Measurements from ENCODE around the gene NAT10.

Gene NAT10

DNA sequence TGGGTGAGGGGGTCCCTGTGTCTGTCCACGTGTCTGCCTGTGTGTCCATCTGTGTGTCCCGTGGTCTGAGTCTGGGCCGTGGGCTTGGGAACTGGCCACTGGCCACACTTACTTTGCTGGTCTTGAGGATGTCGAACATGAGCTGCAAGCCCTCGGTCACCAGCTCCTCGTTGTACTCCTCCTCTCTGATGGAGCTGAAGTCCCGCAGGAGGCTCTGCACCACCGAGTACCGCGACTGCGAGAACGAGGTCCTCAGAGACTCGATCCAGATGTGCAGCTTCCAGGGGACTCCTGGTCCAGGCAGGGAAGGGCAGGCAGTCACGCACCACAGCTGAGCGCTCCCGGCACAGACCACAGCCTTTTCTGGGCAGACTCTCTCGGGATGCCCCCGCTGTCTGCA, 55.4 kb downstream of the NAT10 start:
- ATAC-seq: no peak; the same call in 2 of the 3 replicates
- TF ChIP-seq ISL1 (CRISPR knock-in tag; IDR thresholded peaks at IDR 0.05) (no peak), BACH2 (CRISPR knock-in tag; IDR thresholded peaks at IDR 0.05; ENCODE audit: borderline replicate concordance) (no peak), TOX (CRISPR knock-in tag; IDR thresholded peaks at IDR 0.05; ENCODE audit: borderline replicate concordance) (no peak), ZNF8 (CRISPR knock-in tag; IDR thresholded peaks at IDR 0.05) (no peak), SNAI2 (CRISPR knock-in tag; IDR thresholded peaks at IDR 0.05) (no peak), PPARA (CRISPR knock-in tag; IDR thresholded peaks at IDR 0.05; ENCODE audit: borderline replicate concordance) (no peak), TCF4 (CRISPR knock-in tag; IDR thresholded peaks at IDR 0.05; ENCODE audit: borderline replicate concordance) (no peak), CSDC2 (CRISPR knock-in tag; IDR thresholded peaks at IDR 0.05) (no peak), GLIS3 (CRISPR knock-in tag; IDR thresholded peaks at IDR 0.05) (no peak), RARB (CRISPR knock-in tag; IDR thresholded peaks at IDR 0.05) (no peak), ARNTL (CRISPR knock-in tag; IDR thresholded peaks at IDR 0.05; ENCODE audit: borderline replicate concordance, low read depth) (no peak), ZFP30 (CRISPR knock-in tag; IDR thresholded peaks at IDR 0.05) (no peak)
- TF ChIP-seq, protein P1, sequence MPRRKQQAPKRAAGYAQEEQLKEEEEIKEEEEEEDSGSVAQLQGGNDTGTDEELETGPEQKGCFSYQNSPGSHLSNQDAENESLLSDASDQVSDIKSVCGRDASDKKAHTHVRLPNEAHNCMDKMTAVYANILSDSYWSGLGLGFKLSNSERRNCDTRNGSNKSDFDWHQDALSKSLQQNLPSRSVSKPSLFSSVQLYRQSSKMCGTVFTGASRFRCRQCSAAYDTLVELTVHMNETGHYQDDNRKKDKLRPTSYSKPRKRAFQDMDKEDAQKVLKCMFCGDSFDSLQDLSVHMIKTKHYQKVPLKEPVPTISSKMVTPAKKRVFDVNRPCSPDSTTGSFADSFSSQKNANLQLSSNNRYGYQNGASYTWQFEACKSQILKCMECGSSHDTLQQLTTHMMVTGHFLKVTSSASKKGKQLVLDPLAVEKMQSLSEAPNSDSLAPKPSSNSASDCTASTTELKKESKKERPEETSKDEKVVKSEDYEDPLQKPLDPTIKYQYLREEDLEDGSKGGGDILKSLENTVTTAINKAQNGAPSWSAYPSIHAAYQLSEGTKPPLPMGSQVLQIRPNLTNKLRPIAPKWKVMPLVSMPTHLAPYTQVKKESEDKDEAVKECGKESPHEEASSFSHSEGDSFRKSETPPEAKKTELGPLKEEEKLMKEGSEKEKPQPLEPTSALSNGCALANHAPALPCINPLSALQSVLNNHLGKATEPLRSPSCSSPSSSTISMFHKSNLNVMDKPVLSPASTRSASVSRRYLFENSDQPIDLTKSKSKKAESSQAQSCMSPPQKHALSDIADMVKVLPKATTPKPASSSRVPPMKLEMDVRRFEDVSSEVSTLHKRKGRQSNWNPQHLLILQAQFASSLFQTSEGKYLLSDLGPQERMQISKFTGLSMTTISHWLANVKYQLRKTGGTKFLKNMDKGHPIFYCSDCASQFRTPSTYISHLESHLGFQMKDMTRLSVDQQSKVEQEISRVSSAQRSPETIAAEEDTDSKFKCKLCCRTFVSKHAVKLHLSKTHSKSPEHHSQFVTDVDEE (CRISPR knock-in tag; IDR thresholded peaks at IDR 0.05): no peak
- TF ChIP-seq, protein P2, sequence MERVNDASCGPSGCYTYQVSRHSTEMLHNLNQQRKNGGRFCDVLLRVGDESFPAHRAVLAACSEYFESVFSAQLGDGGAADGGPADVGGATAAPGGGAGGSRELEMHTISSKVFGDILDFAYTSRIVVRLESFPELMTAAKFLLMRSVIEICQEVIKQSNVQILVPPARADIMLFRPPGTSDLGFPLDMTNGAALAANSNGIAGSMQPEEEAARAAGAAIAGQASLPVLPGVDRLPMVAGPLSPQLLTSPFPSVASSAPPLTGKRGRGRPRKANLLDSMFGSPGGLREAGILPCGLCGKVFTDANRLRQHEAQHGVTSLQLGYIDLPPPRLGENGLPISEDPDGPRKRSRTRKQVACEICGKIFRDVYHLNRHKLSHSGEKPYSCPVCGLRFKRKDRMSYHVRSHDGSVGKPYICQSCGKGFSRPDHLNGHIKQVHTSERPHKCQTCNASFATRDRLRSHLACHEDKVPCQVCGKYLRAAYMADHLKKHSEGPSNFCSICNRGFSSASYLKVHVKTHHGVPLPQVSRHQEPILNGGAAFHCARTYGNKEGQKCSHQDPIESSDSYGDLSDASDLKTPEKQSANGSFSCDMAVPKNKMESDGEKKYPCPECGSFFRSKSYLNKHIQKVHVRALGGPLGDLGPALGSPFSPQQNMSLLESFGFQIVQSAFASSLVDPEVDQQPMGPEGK (CRISPR knock-in tag; IDR thresholded peaks at IDR 0.05; ENCODE audit: borderline replicate concordance): no peak
- TF ChIP-seq, protein P3, sequence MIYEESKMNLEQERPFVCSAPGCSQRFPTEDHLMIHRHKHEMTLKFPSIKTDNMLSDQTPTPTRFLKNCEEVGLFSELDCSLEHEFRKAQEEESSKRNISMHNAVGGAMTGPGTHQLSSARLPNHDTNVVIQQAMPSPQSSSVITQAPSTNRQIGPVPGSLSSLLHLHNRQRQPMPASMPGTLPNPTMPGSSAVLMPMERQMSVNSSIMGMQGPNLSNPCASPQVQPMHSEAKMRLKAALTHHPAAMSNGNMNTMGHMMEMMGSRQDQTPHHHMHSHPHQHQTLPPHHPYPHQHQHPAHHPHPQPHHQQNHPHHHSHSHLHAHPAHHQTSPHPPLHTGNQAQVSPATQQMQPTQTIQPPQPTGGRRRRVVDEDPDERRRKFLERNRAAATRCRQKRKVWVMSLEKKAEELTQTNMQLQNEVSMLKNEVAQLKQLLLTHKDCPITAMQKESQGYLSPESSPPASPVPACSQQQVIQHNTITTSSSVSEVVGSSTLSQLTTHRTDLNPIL (CRISPR knock-in tag; IDR thresholded peaks at IDR 0.05; ENCODE audit: low read depth): no peak

DNA sequence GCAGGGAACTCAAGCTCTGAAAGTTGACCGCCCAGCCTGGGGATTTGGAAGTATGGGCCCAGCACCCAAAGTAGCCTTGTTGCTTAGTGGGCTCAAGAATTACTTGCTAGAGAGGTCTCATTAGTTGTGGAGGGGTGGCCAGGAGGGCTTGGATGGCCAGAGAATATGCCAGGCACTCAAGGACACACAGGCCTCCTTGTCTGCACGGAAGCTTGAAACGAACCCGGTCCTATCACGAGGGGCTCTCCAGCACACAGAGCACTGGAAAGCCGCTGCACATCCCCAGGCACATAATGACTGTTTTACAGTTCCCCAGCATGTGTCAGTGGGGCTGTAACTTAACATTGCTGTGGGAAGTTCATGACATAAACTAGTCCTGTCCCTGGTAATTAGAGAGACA, 55.9 kb downstream of the NAT10 start:
- no peak for TF ChIP-seq ESRRG (CRISPR knock-in tag; IDR thresholded peaks at IDR 0.05)
- no peak for TF ChIP-seq ZFP30 (CRISPR knock-in tag; IDR thresholded peaks at IDR 0.05)
- TF ChIP-seq, protein P4, sequence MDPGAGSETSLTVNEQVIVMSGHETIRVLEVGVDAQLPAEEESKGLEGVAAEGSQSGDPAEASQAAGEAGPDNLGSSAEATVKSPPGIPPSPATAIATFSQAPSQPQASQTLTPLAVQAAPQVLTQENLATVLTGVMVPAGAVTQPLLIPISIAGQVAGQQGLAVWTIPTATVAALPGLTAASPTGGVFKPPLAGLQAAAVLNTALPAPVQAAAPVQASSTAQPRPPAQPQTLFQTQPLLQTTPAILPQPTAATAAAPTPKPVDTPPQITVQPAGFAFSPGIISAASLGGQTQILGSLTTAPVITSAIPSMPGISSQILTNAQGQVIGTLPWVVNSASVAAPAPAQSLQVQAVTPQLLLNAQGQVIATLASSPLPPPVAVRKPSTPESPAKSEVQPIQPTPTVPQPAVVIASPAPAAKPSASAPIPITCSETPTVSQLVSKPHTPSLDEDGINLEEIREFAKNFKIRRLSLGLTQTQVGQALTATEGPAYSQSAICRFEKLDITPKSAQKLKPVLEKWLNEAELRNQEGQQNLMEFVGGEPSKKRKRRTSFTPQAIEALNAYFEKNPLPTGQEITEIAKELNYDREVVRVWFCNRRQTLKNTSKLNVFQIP (CRISPR knock-in tag; IDR thresholded peaks at IDR 0.05; ENCODE audit: borderline replicate concordance, low read depth): no peak
- no peak for TF ChIP-seq ZNF70 (CRISPR knock-in tag; IDR thresholded peaks at IDR 0.05)
- no peak for TF ChIP-seq ZNF565 (CRISPR knock-in tag; conservative IDR thresholded peaks at IDR 0.05; ENCODE audit: low read depth)
- TF ChIP-seq TCF4 (CRISPR knock-in tag; IDR thresholded peaks at IDR 0.05; ENCODE audit: borderline replicate concordance): no peak
- no peak for TF ChIP-seq TOX (CRISPR knock-in tag; IDR thresholded peaks at IDR 0.05; ENCODE audit: borderline replicate concordance)
- TF ChIP-seq, protein P1 (CRISPR knock-in tag; IDR thresholded peaks at IDR 0.05): no peak
- no peak for TF ChIP-seq ZNF8 (CRISPR knock-in tag; IDR thresholded peaks at IDR 0.05)
- TF ChIP-seq ZFP3 (CRISPR knock-in tag; IDR thresholded peaks at IDR 0.05): no peak
- ATAC-seq: no peak
